ENCODE measurements around the gene TRIM56.
"Not testable (repeated sequence)": the region's sequence is repeated elsewhere in the genome, so short reads cannot be mapped to it uniquely, and the experiment has no call there.

The TRIM56 gene

GRCh38 chr7:101065162-101065561, 20.1 kb upstream of the TRIM56 start:
- peaks cover 10% of the 10 kb centered on the region for H3K4me1 ChIP-seq (ENCODE audit: control insufficient read depth, insufficient read depth, low read depth, low read length)
- DNase-seq; H3K9me3 ChIP-seq (ENCODE audit: control insufficient read depth, low read length); H3K4me3 ChIP-seq (ENCODE audit: insufficient read depth in 1 of 2, low read depth in 1 of 2, low read length in 2 of 2); H3K27ac ChIP-seq (ENCODE audit: low read length, poor library complexity, severe bottlenecking); H3K14ac ChIP-seq (ENCODE audit: low read length in 2 of 2); H2AFZ ChIP-seq (ENCODE audit: low read depth, low read length); H4K91ac ChIP-seq (ENCODE audit: low read length); H2BK15ac ChIP-seq (ENCODE audit: low read depth, poor library complexity, severe bottlenecking); H3K18ac ChIP-seq (ENCODE audit: low read depth in 1 of 2, low read length in 2 of 2); H2BK120ac ChIP-seq (ENCODE audit: low read depth, low read length); H3K4me2 ChIP-seq (ENCODE audit: low read length, poor library complexity, severe bottlenecking); H3K9ac ChIP-seq (ENCODE audit: low read length); H4K8ac ChIP-seq (ENCODE audit: low read length); H3K4ac ChIP-seq (ENCODE audit: low read depth in 1 of 2, low read length in 2 of 2); H2AK5ac ChIP-seq (ENCODE audit: low read length, severe bottlenecking); H2BK12ac ChIP-seq (ENCODE audit: low read length in 2 of 2); H3K79me1 ChIP-seq (replicated peaks; ENCODE audit: low read length, poor library complexity, severe bottlenecking); H2BK5ac ChIP-seq (ENCODE audit: low read depth, low read length, poor library complexity, severe bottlenecking); H3K36me3 ChIP-seq (ENCODE audit: control insufficient read depth in 1 of 2, insufficient read depth in 2 of 2, low read depth in 1 of 2, low read length in 2 of 2); H3K23ac ChIP-seq (ENCODE audit: low read length in 2 of 2): not testable (repeated sequence)
- 65% methylated on average over 2 of the region's 3 CpGs for WGBS
- H3K27me3 ChIP-seq (ENCODE audit: control insufficient read depth in 1 of 2, insufficient read depth in 1 of 2, low read length in 2 of 2) = peaks cover 8 to 61% of the 10 kb centered on the region in 2 experiments

GRCh38 chr7:101066141-101066832, 19.0 kb upstream of the TRIM56 start:
- Histone ChIP-seq H3K9ac (ENCODE audit: low read length) (no peak overlapping the region), H3K23ac (ENCODE audit: low read length in 2 of 2) (no peak overlapping the region), H3K4ac (ENCODE audit: low read depth in 1 of 2, low read length in 2 of 2) (no peak overlapping the region), H2AK5ac (ENCODE audit: low read length, severe bottlenecking) (no peak overlapping the region), H3K14ac (ENCODE audit: low read length in 2 of 2) (no peak overlapping the region), H2BK12ac (ENCODE audit: low read length in 2 of 2) (no peak overlapping the region), H4K8ac (ENCODE audit: low read length) (no peak overlapping the region), H3K27me3 (ENCODE audit: control insufficient read depth in 1 of 2, insufficient read depth in 1 of 2, low read length in 2 of 2) (peaks cover 6 to 55% of the 10 kb centered on the region in 2 experiments), H3K36me3 (ENCODE audit: control insufficient read depth in 1 of 2, insufficient read depth in 2 of 2, low read depth in 1 of 2, low read length in 2 of 2) (no peaks in the 10 kb centered on the region), H3K4me2 (ENCODE audit: low read length, poor library complexity, severe bottlenecking) (peak overlapping the region; percentile 32), H4K91ac (ENCODE audit: low read length) (no peak overlapping the region), H2BK120ac (ENCODE audit: low read depth, low read length) (no peak overlapping the region), H3K79me1 (replicated peaks; ENCODE audit: low read length, poor library complexity, severe bottlenecking) (no peaks in the 10 kb centered on the region), H3K27ac (ENCODE audit: low read length, poor library complexity, severe bottlenecking) (no peak overlapping the region), H2AFZ (ENCODE audit: low read depth, low read length) (no peak overlapping the region), H3K4me1 (ENCODE audit: control insufficient read depth, insufficient read depth, low read depth, low read length) (peaks cover 10% of the 10 kb centered on the region), H2BK15ac (ENCODE audit: low read depth, poor library complexity, severe bottlenecking) (no peak overlapping the region), H3K9me3 (ENCODE audit: control insufficient read depth, low read length) (no peaks in the 10 kb centered on the region), H3K4me3 (ENCODE audit: insufficient read depth in 1 of 2, low read depth in 1 of 2, low read length in 2 of 2) (no peak overlapping the region), H2BK5ac (ENCODE audit: low read depth, low read length, poor library complexity, severe bottlenecking) (no peak overlapping the region), H3K18ac (ENCODE audit: low read depth in 1 of 2, low read length in 2 of 2) (no peak overlapping the region)
- DNase-seq = peak; percentile 5
- 56% methylated on average over 14 of the region's 15 CpGs for WGBS

GRCh38 chr7:101066833-101067177, 18.5 kb upstream of the TRIM56 start:
- Histone ChIP-seq H3K27me3 (ENCODE audit: control insufficient read depth in 1 of 2, insufficient read depth in 1 of 2, low read length in 2 of 2) (peaks cover 4 to 58% of the 10 kb centered on the region in 2 experiments), H2BK5ac (ENCODE audit: low read depth, low read length, poor library complexity, severe bottlenecking) (no peak overlapping the region), H2AK5ac (ENCODE audit: low read length, severe bottlenecking) (no peak overlapping the region), H2BK15ac (ENCODE audit: low read depth, poor library complexity, severe bottlenecking) (no peak overlapping the region), H2BK12ac (ENCODE audit: low read length in 2 of 2) (peak overlapping the region in 1 of 2 experiments; percentile 15), H3K9ac (ENCODE audit: low read length) (no peak overlapping the region), H4K8ac (ENCODE audit: low read length) (no peak overlapping the region), H3K23ac (ENCODE audit: low read length in 2 of 2) (no peak overlapping the region), H3K27ac (ENCODE audit: low read length, poor library complexity, severe bottlenecking) (no peak overlapping the region), H3K14ac (ENCODE audit: low read length in 2 of 2) (no peak overlapping the region), H3K18ac (ENCODE audit: low read depth in 1 of 2, low read length in 2 of 2) (no peak overlapping the region), H2BK120ac (ENCODE audit: low read depth, low read length) (no peak overlapping the region), H3K36me3 (ENCODE audit: control insufficient read depth in 1 of 2, insufficient read depth in 2 of 2, low read depth in 1 of 2, low read length in 2 of 2) (no peaks in the 10 kb centered on the region), H3K4me2 (ENCODE audit: low read length, poor library complexity, severe bottlenecking) (peak overlapping the region; percentile 32), H3K79me1 (replicated peaks; ENCODE audit: low read length, poor library complexity, severe bottlenecking) (no peaks in the 10 kb centered on the region), H2AFZ (ENCODE audit: low read depth, low read length) (no peak overlapping the region), H3K4me3 (ENCODE audit: insufficient read depth in 1 of 2, low read depth in 1 of 2, low read length in 2 of 2) (no peak overlapping the region), H3K4me1 (ENCODE audit: control insufficient read depth, insufficient read depth, low read depth, low read length) (peaks cover 10% of the 10 kb centered on the region), H3K4ac (ENCODE audit: low read depth in 1 of 2, low read length in 2 of 2) (no peak overlapping the region), H3K9me3 (ENCODE audit: control insufficient read depth, low read length) (no peaks in the 10 kb centered on the region), H4K91ac (ENCODE audit: low read length) (no peak overlapping the region)
- WGBS = 56% methylated on average over 7 of the region's 7 CpGs
- no peak for DNase-seq

DNA sequence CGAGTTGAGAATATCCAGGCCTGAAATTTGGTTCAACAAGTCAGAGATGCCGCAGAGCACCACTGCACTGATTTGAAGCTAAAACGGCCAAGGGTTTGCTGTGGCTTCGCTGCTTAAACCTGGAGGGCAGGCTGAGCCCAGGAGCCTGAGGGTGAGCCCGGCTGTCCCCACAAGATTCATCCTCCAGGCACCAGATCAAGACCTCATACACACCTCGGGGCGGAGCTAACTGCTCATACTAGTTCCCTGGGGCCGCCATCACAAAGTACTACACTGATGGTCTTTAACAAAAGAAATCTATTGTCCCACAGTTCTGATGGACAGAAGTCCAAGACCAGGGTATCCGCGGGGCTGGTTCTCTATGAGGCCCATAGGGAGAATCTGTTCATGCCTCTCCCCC, 16.9 kb upstream of the TRIM56 start:
- Histone ChIP-seq H2BK12ac (ENCODE audit: low read length in 2 of 2) (no peak overlapping the region), H3K18ac (ENCODE audit: low read depth in 1 of 2, low read length in 2 of 2) (no peak overlapping the region), H3K27ac (ENCODE audit: low read length, poor library complexity, severe bottlenecking) (no peak overlapping the region), H2BK15ac (ENCODE audit: low read depth, poor library complexity, severe bottlenecking) (no peak overlapping the region), H3K79me1 (replicated peaks; ENCODE audit: low read length, poor library complexity, severe bottlenecking) (no peaks in the 10 kb centered on the region), H3K4me1 (ENCODE audit: control insufficient read depth, insufficient read depth, low read depth, low read length) (peaks cover 10% of the 10 kb centered on the region), H3K23ac (ENCODE audit: low read length in 2 of 2) (no peak overlapping the region), H3K4ac (ENCODE audit: low read depth in 1 of 2, low read length in 2 of 2) (no peak overlapping the region), H4K8ac (ENCODE audit: low read length) (no peak overlapping the region), H3K9me3 (ENCODE audit: control insufficient read depth, low read length) (no peaks in the 10 kb centered on the region), H2BK120ac (ENCODE audit: low read depth, low read length) (no peak overlapping the region), H4K91ac (ENCODE audit: low read length) (no peak overlapping the region), H3K14ac (ENCODE audit: low read length in 2 of 2) (no peak overlapping the region), H2AFZ (ENCODE audit: low read depth, low read length) (no peak overlapping the region), H2BK5ac (ENCODE audit: low read depth, low read length, poor library complexity, severe bottlenecking) (no peak overlapping the region), H3K4me3 (ENCODE audit: insufficient read depth in 1 of 2, low read depth in 1 of 2, low read length in 2 of 2) (no peak overlapping the region), H2AK5ac (ENCODE audit: low read length, severe bottlenecking) (no peak overlapping the region), H3K27me3 (ENCODE audit: control insufficient read depth in 1 of 2, insufficient read depth in 1 of 2, low read length in 2 of 2) (peaks cover 4 to 66% of the 10 kb centered on the region in 2 experiments), H3K36me3 (ENCODE audit: control insufficient read depth in 1 of 2, insufficient read depth in 2 of 2, low read depth in 1 of 2, low read length in 2 of 2) (no peaks in the 10 kb centered on the region), H3K9ac (ENCODE audit: low read length) (no peak overlapping the region), H3K4me2 (ENCODE audit: low read length, poor library complexity, severe bottlenecking) (no peak overlapping the region)
- WGBS = 76% methylated on average over 10 of the region's 10 CpGs
- no peak for DNase-seq
